Parathyroid adenoma (tissue), 2 donors: ENCODE results near the gene DGAT2.
A peak's percentile ranks its signal among the peaks of the same experiment; 100 is the strongest.

Experiments
- H2AFZ ChIP-seq: fragments of 300-600 bp; sonication (generic); one replicate; pipeline ENCODE4 v1.7.0; 2017; ENCODE audit warnings: antibody characterized with exemption, mild to moderate bottlenecking
- H3K27ac ChIP-seq: fragments of 300-600 bp; sonication (generic); one replicate; pipeline ENCODE4 v1.7.0; 2017
- H3K27me3 ChIP-seq: fragments of 300-600 bp; sonication (generic); one replicate; pipeline ENCODE4 v1.7.0; 2017; ENCODE audit warnings: low read length; ENCODE audit not compliant: control insufficient read depth, insufficient read depth
- H3K36me3 ChIP-seq: fragments of 300-600 bp; sonication (generic); one replicate; pipeline ENCODE4 v1.7.0; 2017; ENCODE audit warnings: low read length; ENCODE audit not compliant: control insufficient read depth, insufficient read depth
- H3K4me1 ChIP-seq: fragments of 300-600 bp; sonication (generic); one replicate; pipeline ENCODE4 v1.7.0; 2017; ENCODE audit warnings: control low read depth
- H3K4me2 ChIP-seq: fragments of 300-600 bp; sonication (generic); one replicate; pipeline ENCODE4 v1.7.0; 2017; ENCODE audit warnings: low read length
- H3K4me3 ChIP-seq: fragments of 300-600 bp; sonication (generic); one replicate; pipeline ENCODE4 v1.7.0; 2017; ENCODE audit warnings: low read depth, low read length
- H3K79me2 ChIP-seq: fragments of 300-600 bp; sonication (generic); one replicate; pipeline ENCODE4 v1.7.0; 2017; ENCODE audit warnings: control low read depth
- H3K9ac ChIP-seq: fragments of 300-600 bp; sonication (generic); one replicate; pipeline ENCODE4 v1.7.0; 2017; ENCODE audit warnings: mild to moderate bottlenecking
- H3K9me3 ChIP-seq: fragments of 300-600 bp; sonication (generic); one replicate; pipeline ENCODE4 v1.7.0; 2017; ENCODE audit warnings: low read length; ENCODE audit not compliant: control insufficient read depth
- TF ChIP-seq, protein P1 (sequence below): fragments of 300-600 bp; sonication (generic); IDR thresholded peaks from one replicate; pipeline ENCODE4 v1.7.0; 2017; ENCODE audit warnings: antibody characterized with exemption, mild to moderate bottlenecking
- donor health status: primary hyperparathyroidism.

The DGAT2 gene

DNA sequence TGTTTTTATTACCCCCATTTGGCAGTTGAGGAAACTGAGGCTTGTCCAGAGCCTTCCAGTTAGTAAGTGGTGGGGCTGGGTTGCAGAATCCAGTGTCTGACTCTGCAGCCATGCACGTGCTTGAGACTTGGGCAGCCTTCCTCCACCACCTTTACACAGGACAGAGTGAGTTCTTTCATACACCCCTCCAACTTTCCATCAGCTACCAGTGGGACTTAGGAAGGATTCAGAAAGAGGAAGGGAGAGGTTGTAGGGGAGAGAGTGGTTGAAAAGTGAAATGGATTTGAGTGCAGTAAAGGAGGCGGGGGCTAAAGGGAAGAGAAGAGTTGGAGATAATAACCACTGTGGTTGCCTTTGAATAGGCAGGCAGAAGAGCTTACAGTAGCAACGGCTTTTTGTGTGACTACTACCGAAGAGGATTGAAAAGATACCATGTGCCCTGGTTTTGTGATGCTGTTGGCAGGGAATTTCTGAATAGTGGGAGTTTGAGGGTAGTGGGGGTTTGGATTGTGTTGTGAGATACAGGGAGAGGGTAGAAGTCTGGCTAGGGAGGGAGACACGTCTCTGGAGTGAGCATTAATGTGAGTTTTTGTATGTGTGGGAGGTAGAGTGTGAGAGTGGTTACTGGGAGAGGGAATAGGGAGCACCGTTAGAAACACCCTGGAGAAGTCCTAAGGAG is 48.1 kb downstream of the DGAT2 start:
- H3K4me3 ChIP-seq, result peak overlapping the region; percentile 83

DNA sequence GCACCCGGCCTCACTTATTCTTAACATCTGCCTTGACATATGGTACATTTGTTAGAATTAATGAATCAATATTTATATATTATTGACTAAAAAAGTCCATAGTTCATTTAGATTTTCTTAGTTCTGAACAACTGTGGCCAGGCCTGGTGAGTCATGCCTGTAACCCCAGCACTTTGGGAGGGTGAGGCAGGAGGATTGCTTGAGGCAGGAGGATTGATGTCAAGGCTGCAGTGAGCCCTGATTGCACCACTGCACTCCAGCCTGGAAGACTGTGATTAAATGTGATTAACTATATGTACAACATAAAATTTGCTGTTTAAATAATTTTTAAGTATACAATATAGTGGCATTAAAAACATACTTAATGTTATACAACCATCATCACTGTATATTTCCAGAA is 52.1 kb downstream of the DGAT2 start:
- H3K9ac ChIP-seq, result no peak overlapping the region
- peaks cover 10% of the 10 kb centered on the region for H3K4me1 ChIP-seq
- H3K4me3 ChIP-seq, result no peak overlapping the region
- H2AFZ ChIP-seq, result no peak overlapping the region
- H3K36me3 ChIP-seq, result no peaks in the 10 kb centered on the region
- H3K4me2 ChIP-seq, result no peak overlapping the region
- TF ChIP-seq, protein P1, sequence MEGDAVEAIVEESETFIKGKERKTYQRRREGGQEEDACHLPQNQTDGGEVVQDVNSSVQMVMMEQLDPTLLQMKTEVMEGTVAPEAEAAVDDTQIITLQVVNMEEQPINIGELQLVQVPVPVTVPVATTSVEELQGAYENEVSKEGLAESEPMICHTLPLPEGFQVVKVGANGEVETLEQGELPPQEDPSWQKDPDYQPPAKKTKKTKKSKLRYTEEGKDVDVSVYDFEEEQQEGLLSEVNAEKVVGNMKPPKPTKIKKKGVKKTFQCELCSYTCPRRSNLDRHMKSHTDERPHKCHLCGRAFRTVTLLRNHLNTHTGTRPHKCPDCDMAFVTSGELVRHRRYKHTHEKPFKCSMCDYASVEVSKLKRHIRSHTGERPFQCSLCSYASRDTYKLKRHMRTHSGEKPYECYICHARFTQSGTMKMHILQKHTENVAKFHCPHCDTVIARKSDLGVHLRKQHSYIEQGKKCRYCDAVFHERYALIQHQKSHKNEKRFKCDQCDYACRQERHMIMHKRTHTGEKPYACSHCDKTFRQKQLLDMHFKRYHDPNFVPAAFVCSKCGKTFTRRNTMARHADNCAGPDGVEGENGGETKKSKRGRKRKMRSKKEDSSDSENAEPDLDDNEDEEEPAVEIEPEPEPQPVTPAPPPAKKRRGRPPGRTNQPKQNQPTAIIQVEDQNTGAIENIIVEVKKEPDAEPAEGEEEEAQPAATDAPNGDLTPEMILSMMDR, result no peak
- peaks cover 37% of the 10 kb centered on the region for H3K79me2 ChIP-seq
- no peaks in the 10 kb centered on the region for H3K27me3 ChIP-seq
- no peak overlapping the region for H3K27ac ChIP-seq
- H3K9me3 ChIP-seq, result no peaks in the 10 kb centered on the region

More for the DNA sequence above, 48.1 kb downstream of the DGAT2 start:
- Histone ChIP-seq H3K36me3 (no peaks in the 10 kb centered on the region), H3K9ac (no peak overlapping the region), H3K27me3 (no peaks in the 10 kb centered on the region), H3K4me2 (peak overlapping the region; percentile 55), H3K4me1 (peaks cover 10% of the 10 kb centered on the region), H3K79me2 (peaks cover 35% of the 10 kb centered on the region), H2AFZ (no peak overlapping the region), H3K27ac (no peak overlapping the region), H3K9me3 (no peaks in the 10 kb centered on the region)
- TF ChIP-seq, protein P1, result no peak

DNA sequence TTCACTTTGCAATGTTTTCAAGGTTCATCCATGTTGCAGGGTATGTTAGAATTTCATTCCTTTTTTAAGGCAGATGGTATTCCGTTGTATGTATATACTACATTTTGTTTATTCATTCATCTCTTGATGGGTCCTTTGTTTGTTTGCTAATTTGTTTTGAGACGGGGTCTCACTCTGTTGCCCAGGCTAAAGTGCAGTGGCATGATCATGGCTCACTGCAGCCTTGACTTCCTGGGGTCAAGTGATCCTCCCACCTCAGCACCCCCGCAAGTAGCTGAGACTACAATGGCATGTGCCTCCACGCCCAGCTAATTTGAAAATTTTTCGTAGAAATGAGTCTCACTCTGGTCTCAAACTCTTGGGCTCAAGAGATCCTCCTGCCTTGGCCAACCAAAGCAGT is 52.6 kb downstream of the DGAT2 start:
- Histone ChIP-seq H3K27me3 (no peaks in the 10 kb centered on the region), H3K4me1 (peaks cover 6% of the 10 kb centered on the region)

DNA sequence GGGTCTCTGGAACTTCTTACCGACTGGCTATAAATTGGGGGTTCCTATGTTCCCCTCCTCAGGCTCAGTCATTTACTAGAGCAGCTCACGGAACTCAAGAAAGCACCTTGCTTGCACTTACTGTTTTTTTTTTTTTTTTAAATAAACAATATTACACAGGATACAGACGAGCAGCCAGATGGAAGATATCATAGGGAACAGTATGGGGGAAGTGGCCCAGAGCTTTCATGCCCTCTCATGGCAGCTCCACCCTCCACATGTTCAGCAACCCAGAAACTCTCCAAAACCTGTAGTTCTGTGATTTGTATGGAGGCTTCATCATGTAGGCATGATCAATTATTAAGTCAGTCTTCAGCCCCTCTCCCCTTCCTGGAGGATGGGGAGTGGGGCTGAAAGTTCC is 54.0 kb downstream of the DGAT2 start:
- H3K27ac ChIP-seq, result no peak overlapping the region
- H3K4me1 ChIP-seq, result no peaks in the 10 kb centered on the region
- no peaks in the 10 kb centered on the region for H3K36me3 ChIP-seq
- H2AFZ ChIP-seq, result no peak overlapping the region
- no peak overlapping the region for H3K4me3 ChIP-seq
- TF ChIP-seq, protein P1, result no peak
- no peaks in the 10 kb centered on the region for H3K27me3 ChIP-seq
- peaks cover 24% of the 10 kb centered on the region for H3K79me2 ChIP-seq
- no peak overlapping the region for H3K9ac ChIP-seq
- no peaks in the 10 kb centered on the region for H3K9me3 ChIP-seq
- H3K4me2 ChIP-seq, result no peak overlapping the region

More for the DNA sequence above, 52.6 kb downstream of the DGAT2 start:
- Histone ChIP-seq H3K4me2 (no peak overlapping the region), H2AFZ (no peak overlapping the region), H3K9ac (no peak overlapping the region), H3K4me3 (no peak overlapping the region), H3K79me2 (peaks cover 31% of the 10 kb centered on the region), H3K36me3 (no peaks in the 10 kb centered on the region), H3K27ac (no peak overlapping the region), H3K9me3 (no peaks in the 10 kb centered on the region)
- TF ChIP-seq, protein P1, result no peak

DNA sequence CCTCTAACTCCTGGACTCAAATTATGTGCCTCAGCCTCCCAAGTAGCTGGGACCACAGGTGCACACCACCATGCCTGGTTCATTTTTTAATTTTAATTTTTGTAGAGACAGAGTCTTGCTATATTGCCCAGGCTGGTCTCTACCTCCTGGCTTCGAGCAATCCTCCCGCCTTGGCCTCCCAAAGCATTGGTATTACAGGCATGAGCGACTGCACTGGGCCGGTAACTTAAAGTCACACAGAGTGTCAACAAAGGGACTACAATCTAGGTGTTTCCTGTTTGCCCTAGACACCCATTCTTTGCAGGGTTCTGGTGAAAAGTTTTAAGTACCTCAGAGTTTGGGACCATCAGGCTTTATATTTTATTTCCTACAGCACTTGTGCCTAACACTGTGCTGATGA is 54.8 kb downstream of the DGAT2 start:
- Histone ChIP-seq H3K27ac (no peak overlapping the region), H2AFZ (no peak overlapping the region), H3K36me3 (no peaks in the 10 kb centered on the region), H3K4me3 (no peak overlapping the region), H3K4me2 (no peak overlapping the region), H3K9me3 (no peaks in the 10 kb centered on the region), H3K79me2 (peaks cover 24% of the 10 kb centered on the region), H3K27me3 (no peaks in the 10 kb centered on the region), H3K4me1 (no peaks in the 10 kb centered on the region), H3K9ac (no peak overlapping the region)
- TF ChIP-seq, protein P1, result no peak
